WTC11 (cell line): Measurements from ENCODE around the gene BRME1. TPM values are rescaled to one million over a fixed set of nuclear protein-coding genes. Genes with fewer than 3 reads are reported as not detected.

ENCODE experiments used
- ATAC-seq: fragments of 200-7000 bp; cut with Tn5 transposase; 2 replicates; pipeline ENCODE4 v1.10.0; 2021; ENCODE audit warnings: mild to moderate bottlenecking, moderate library complexity
- CTCF ChIA-PET: fragments of 300-600 bp; sonication (Branson Sonifier 250); formaldehyde crosslinking; loops from one replicate; lab custom pipeline; 2021; ENCODE audit warnings: antibody characterized with exemption; lab: Charles Lee
- POLR2A ChIA-PET: fragments of 350-600 bp; sonication (Branson Sonifier 250); formaldehyde crosslinking; loops from one replicate; lab custom pipeline; 2021; ENCODE audit warnings: antibody characterized with exemption; lab: Charles Lee
- DNase-seq: peaks from one replicate; pipeline ENCODE4 v3.0.0; 2021; ENCODE audit warnings: low spot score
- H3K27ac Mint-ChIP-seq: 2 replicates; pipeline ENCODE4 v1.8.0; 2021; ENCODE audit warnings: mixed read lengths
- H3K27me3 Mint-ChIP-seq: 2 replicates; pipeline ENCODE4 v1.8.0; 2021; ENCODE audit warnings: low read depth, mild to moderate bottlenecking, moderate library complexity, mixed read lengths
- H3K36me3 Mint-ChIP-seq: 2 replicates; pipeline ENCODE4 v1.8.0; 2021; ENCODE audit warnings: mixed read lengths
- H3K4me1 Mint-ChIP-seq: 2 replicates; pipeline ENCODE4 v1.8.0; 2022; ENCODE audit warnings: mixed read lengths
- H3K4me3 Mint-ChIP-seq: 2 replicates; pipeline ENCODE4 v1.8.0; 2021; ENCODE audit warnings: mild to moderate bottlenecking, moderate library complexity, mixed read lengths
- H3K9me3 Mint-ChIP-seq: 2 replicates; pipeline ENCODE4 v1.8.0; 2021; ENCODE audit warnings: mixed read lengths
- ESRRA ChIP-seq: sonication (generic); formaldehyde crosslinking; IDR thresholded peaks from 2 replicates; pipeline ENCODE4 v1.8.1; 2022; ENCODE audit warnings: mild to moderate bottlenecking, missing genetic modification reagents, borderline replicate concordance
- FOXP1 ChIP-seq: sonication (generic); formaldehyde crosslinking; IDR thresholded peaks from 2 replicates; pipeline ENCODE4 v1.8.0; 2022; ENCODE audit warnings: missing genetic modification reagents, mild to moderate bottlenecking, moderate library complexity, borderline replicate concordance
- GABPB1 ChIP-seq: sonication (generic); formaldehyde crosslinking; IDR thresholded peaks from 2 replicates; pipeline ENCODE4 v1.8.1; 2023; ENCODE audit warnings: mild to moderate bottlenecking, missing genetic modification reagents
- GTF2I ChIP-seq: fragments of 250-450 bp; sonication (Bioruptor Pico); conservative IDR thresholded peaks from 2 replicates; pipeline ENCODE4 v1.4.0; 2021; ENCODE audit warnings: mild to moderate bottlenecking
- JUN ChIP-seq: sonication (generic); formaldehyde crosslinking; IDR thresholded peaks from 2 replicates; pipeline ENCODE4 v1.8.0; 2023; ENCODE audit warnings: mild to moderate bottlenecking, missing genetic modification reagents
- MAX ChIP-seq: sonication (generic); formaldehyde crosslinking; IDR thresholded peaks from 2 replicates; pipeline ENCODE4 v1.8.0; 2022; ENCODE audit warnings: mild to moderate bottlenecking, missing genetic modification reagents
- NFE2L1 ChIP-seq: sonication (generic); formaldehyde crosslinking; IDR thresholded peaks from 2 replicates; pipeline ENCODE4 v1.8.1; 2023; ENCODE audit warnings: missing genetic modification reagents
- NR2C2 ChIP-seq: sonication (generic); formaldehyde crosslinking; IDR thresholded peaks from 2 replicates; pipeline ENCODE4 v1.8.0; 2022; ENCODE audit warnings: mild to moderate bottlenecking, missing genetic modification reagents
- PREB ChIP-seq: sonication (generic); formaldehyde crosslinking; IDR thresholded peaks from 2 replicates; pipeline ENCODE4 v1.8.1; 2022; ENCODE audit warnings: mild to moderate bottlenecking, missing genetic modification reagents, moderate library complexity, borderline replicate concordance
- PRRX2 ChIP-seq: fragments of 250-450 bp; sonication (Bioruptor Pico); IDR thresholded peaks from 2 replicates; pipeline ENCODE4 v1.8.0; 2021; ENCODE audit warnings: mild to moderate bottlenecking
- ZMAT4 ChIP-seq: fragments of 250-450 bp; sonication (Bioruptor Pico); IDR thresholded peaks from 2 replicates; pipeline ENCODE4 v1.9.0; 2021; ENCODE audit warnings: mild to moderate bottlenecking
- ZNF396 ChIP-seq: fragments of 250-450 bp; sonication (Bioruptor Pico); IDR thresholded peaks from 2 replicates; pipeline ENCODE4 v1.8.0; 2021; ENCODE audit warnings: mild to moderate bottlenecking, moderate library complexity, borderline replicate concordance
- ZNF423 ChIP-seq: fragments of 250-450 bp; sonication (Bioruptor Pico); IDR thresholded peaks from 2 replicates; pipeline ENCODE4 v2.1.2; 2022; ENCODE audit warnings: mild to moderate bottlenecking, moderate library complexity
- total RNA-seq: library from RNA; stranded (reverse); gene quantifications from 3 replicates; pipeline ENCODE4 v1.2.3, GENCODE V29; 2021
- TF ChIP-seq, protein P1 (sequence below): sonication (generic); formaldehyde crosslinking; IDR thresholded peaks from 2 replicates; pipeline ENCODE4 v1.8.0; 2022; ENCODE audit warnings: mild to moderate bottlenecking, missing genetic modification reagents
- TF ChIP-seq, protein P2 (sequence below): fragments of 250-450 bp; sonication (Bioruptor Pico); IDR thresholded peaks from 2 replicates; pipeline ENCODE4 v2.1.2; 2022; ENCODE audit warnings: mild to moderate bottlenecking, moderate library complexity

BRME1 gene
- total RNA-seq, 1 experiment from 2014 or later: 5.0 TPM

- TF ChIP-seq NFE2L1 (CRISPR knock-in tag): no peak
- TF ChIP-seq, protein P1, sequence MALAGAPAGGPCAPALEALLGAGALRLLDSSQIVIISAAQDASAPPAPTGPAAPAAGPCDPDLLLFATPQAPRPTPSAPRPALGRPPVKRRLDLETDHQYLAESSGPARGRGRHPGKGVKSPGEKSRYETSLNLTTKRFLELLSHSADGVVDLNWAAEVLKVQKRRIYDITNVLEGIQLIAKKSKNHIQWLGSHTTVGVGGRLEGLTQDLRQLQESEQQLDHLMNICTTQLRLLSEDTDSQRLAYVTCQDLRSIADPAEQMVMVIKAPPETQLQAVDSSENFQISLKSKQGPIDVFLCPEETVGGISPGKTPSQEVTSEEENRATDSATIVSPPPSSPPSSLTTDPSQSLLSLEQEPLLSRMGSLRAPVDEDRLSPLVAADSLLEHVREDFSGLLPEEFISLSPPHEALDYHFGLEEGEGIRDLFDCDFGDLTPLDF (CRISPR knock-in tag): no peak
- TF ChIP-seq, protein P2, sequence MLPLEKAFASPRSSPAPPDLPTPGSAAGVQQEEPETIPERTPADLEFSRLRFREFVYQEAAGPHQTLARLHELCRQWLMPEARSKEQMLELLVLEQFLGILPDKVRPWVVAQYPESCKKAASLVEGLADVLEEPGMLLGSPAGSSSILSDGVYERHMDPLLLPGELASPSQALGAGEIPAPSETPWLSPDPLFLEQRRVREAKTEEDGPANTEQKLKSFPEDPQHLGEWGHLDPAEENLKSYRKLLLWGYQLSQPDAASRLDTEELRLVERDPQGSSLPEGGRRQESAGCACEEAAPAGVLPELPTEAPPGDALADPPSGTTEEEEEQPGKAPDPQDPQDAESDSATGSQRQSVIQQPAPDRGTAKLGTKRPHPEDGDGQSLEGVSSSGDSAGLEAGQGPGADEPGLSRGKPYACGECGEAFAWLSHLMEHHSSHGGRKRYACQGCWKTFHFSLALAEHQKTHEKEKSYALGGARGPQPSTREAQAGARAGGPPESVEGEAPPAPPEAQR (CRISPR knock-in tag): no peak
Observed at GRCh38 chr19:13908674-13909073, 2.8 kb upstream of the BRME1 start (continued).

GRCh38 chr19:13906910-13907309, 993 bp upstream of the BRME1 start:
- Mint-ChIP-seq H3K27ac (peak overlapping the region; percentile 27), H3K36me3 (peaks cover 13% of the 10 kb centered on the region), H3K4me1 (peaks cover 9% of the 10 kb centered on the region), H3K4me3 (peak overlapping the region; percentile 82), H3K9me3 (no peaks in the 10 kb centered on the region), H3K27me3 (peaks cover 20% of the 10 kb centered on the region)
- DNase-seq (no peak), ATAC-seq (no peak)
- ChIA-PET CTCF (interaction anchor here (0.7 to 1.5 kb wide), 11 partner anchors 11 to 165 kb away, joined by 3 to 8 read pairs (median 4); partner anchors contain the start of genes DCAF15, IL27RA and MISP3), POLR2A (interaction anchor here (0.6 kb wide), 1 partner anchor 230 kb away, joined by 3 read pairs; no protein-coding TSS in a partner anchor)
- TF ChIP-seq ESRRA (CRISPR knock-in tag) (no peak), NR2C2 (CRISPR knock-in tag) (no peak), ZNF423 (CRISPR knock-in tag) (no peak), PREB (CRISPR knock-in tag) (no peak), ZMAT4 (no peak), JUN (CRISPR knock-in tag) (no peak), FOXP1 (no peak), PRRX2 (no peak), NFE2L1 (CRISPR knock-in tag) (no peak), GTF2I (CRISPR knock-in tag) (no peak), ZNF396 (CRISPR knock-in tag) (no peak)
- TF ChIP-seq, protein P2 (CRISPR knock-in tag): no peak

DNA sequence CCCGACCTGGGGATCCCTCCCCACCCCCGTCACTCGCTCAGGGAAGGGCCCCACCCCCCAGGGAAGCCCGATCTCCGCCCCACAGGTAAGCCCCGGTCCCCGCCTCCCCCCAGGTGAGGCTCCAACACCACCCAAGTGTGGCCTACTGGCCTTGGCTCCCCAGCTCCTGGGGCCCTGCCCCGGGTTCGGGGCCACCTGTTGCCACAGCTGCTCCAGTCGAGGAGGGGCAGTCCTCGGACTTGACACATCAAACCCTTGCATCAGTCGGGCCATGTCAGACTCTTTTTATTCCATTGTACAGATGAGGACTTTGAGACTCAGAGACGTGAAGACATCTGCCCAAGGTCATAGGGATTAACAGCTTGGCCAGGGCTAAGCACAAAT, 596 bp upstream of the BRME1 start:
- peak; percentile 9 for ATAC-seq
- Mint-ChIP-seq H3K27ac (peak overlapping the region; percentile 27), H3K9me3 (no peaks in the 10 kb centered on the region), H3K4me1 (peaks cover 9% of the 10 kb centered on the region)
- no peak for DNase-seq
- peak; percentile 55; the same call in 1 of the 2 replicates for TF ChIP-seq GABPB1 (CRISPR knock-in tag)
- TF ChIP-seq MAX (CRISPR knock-in tag): no peak
- TF ChIP-seq, all 79 proteins: peak for 1
- POLR2A ChIA-PET: no interaction called here
- CTCF ChIA-PET: interaction anchor here (0.7 to 1.5 kb wide), 11 partner anchors 12 to 165 kb away, joined by 3 to 8 read pairs (median 4); partner anchors contain the start of genes DCAF15, IL27RA and MISP3
- Mint-ChIP-seq H3K36me3 (peaks cover 13% of the 10 kb centered on the region), H3K27me3 (peaks cover 20% of the 10 kb centered on the region), H3K4me3 (peak overlapping the region; percentile 82)
